Measurements from ENCODE around the gene CRB1.

The CRB1 gene

GRCh38 chr1:197284966-197285365 lies 16.9 kb downstream of the CRB1 start:
- TF ChIP-seq CTCF (conservative IDR thresholded peaks at IDR 0.05; ENCODE audit: low read length): no peak
- no peak for TF ChIP-seq EZH2phosphoT487 (IDR thresholded peaks at IDR 0.05; ENCODE audit: borderline replicate concordance)
- no peaks in the 10 kb centered on the region for H3K9me3 ChIP-seq (ENCODE audit: insufficient read depth, low read depth, low read length)
- no peaks in the 10 kb centered on the region for H3K9me2 ChIP-seq (replicated peaks; ENCODE audit: low read depth, low read length)
- H3K27me3 ChIP-seq (ENCODE audit: insufficient read depth, low read length, poor library complexity, severe bottlenecking): no peaks in the 10 kb centered on the region
- H3K4me3 ChIP-seq (ENCODE audit: low read length, poor library complexity, severe bottlenecking): no peak overlapping the region
- H3K9ac ChIP-seq (ENCODE audit: low read depth, low read length, poor library complexity, severe bottlenecking): no peak overlapping the region
- H3K79me2 ChIP-seq (ENCODE audit: insufficient read depth, low read length): no peaks in the 10 kb centered on the region
- no peaks in the 10 kb centered on the region for H3F3A ChIP-seq (ENCODE audit: low read depth)
- H3K4me1 ChIP-seq (ENCODE audit: insufficient read depth, low read length, poor library complexity, severe bottlenecking): no peaks in the 10 kb centered on the region
- no peaks in the 10 kb centered on the region for H3K36me3 ChIP-seq (ENCODE audit: insufficient read depth, low read length)
- no peak overlapping the region for H3K4me2 ChIP-seq (ENCODE audit: low read depth, low read length, poor library complexity, severe bottlenecking)
- H4K20me1 ChIP-seq (ENCODE audit: insufficient read depth, low read length, poor library complexity, severe bottlenecking): no peaks in the 10 kb centered on the region
- H2AFZ ChIP-seq (ENCODE audit: low read length): no peak overlapping the region

- H3F3A ChIP-seq (ENCODE audit: low read depth): no peaks in the 10 kb centered on the region
- no peaks in the 10 kb centered on the region for H4K20me1 ChIP-seq (ENCODE audit: insufficient read depth, low read length, poor library complexity, severe bottlenecking)
- no peak overlapping the region for H2AFZ ChIP-seq (ENCODE audit: low read length)
- no peak overlapping the region for H3K4me2 ChIP-seq (ENCODE audit: low read depth, low read length, poor library complexity, severe bottlenecking)
- H3K9me2 ChIP-seq (replicated peaks; ENCODE audit: low read depth, low read length): no peaks in the 10 kb centered on the region
- H3K9me3 ChIP-seq (ENCODE audit: insufficient read depth, low read depth, low read length): no peaks in the 10 kb centered on the region
- TF ChIP-seq CTCF (conservative IDR thresholded peaks at IDR 0.05; ENCODE audit: low read length): no peak
- TF ChIP-seq EZH2phosphoT487 (IDR thresholded peaks at IDR 0.05; ENCODE audit: borderline replicate concordance): no peak
- H3K27me3 ChIP-seq (ENCODE audit: insufficient read depth, low read length, poor library complexity, severe bottlenecking): no peaks in the 10 kb centered on the region
- no peak overlapping the region for H3K9ac ChIP-seq (ENCODE audit: low read depth, low read length, poor library complexity, severe bottlenecking)
- no peaks in the 10 kb centered on the region for H3K79me2 ChIP-seq (ENCODE audit: insufficient read depth, low read length)
- H3K4me3 ChIP-seq (ENCODE audit: low read length, poor library complexity, severe bottlenecking): no peak overlapping the region
- no peaks in the 10 kb centered on the region for H3K36me3 ChIP-seq (ENCODE audit: insufficient read depth, low read length)
- H3K4me1 ChIP-seq (ENCODE audit: insufficient read depth, low read length, poor library complexity, severe bottlenecking): no peaks in the 10 kb centered on the region
These were observed 17.6 kb downstream of the CRB1 start for GRCh38 chr1:197285526-197286205.

DNA sequence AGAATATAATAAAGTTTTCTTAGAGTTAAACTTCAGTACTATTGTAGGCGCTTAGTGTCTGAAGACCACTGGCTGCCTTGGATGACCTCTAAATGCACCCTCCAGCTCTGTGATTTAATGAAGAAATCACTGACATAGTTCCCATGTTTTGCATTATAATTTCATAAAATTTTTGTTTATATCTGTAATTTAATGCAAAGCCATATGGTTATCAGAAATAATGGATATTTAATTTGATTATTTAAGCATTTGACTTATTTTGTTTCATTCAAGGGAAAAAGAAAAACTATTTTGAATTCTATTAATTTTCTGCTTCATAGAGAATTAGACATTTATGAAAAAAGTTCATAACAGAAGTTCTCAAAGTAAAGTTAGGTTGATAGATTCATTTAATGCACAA lies 18.6 kb downstream of the CRB1 start:
- Histone ChIP-seq H3K4me2 (ENCODE audit: low read depth, low read length, poor library complexity, severe bottlenecking) (no peak overlapping the region), H3K27me3 (ENCODE audit: insufficient read depth, low read length, poor library complexity, severe bottlenecking) (no peaks in the 10 kb centered on the region), H3K4me1 (ENCODE audit: insufficient read depth, low read length, poor library complexity, severe bottlenecking) (no peaks in the 10 kb centered on the region), H3K79me2 (ENCODE audit: insufficient read depth, low read length) (no peaks in the 10 kb centered on the region), H2AFZ (ENCODE audit: low read length) (no peak overlapping the region), H4K20me1 (ENCODE audit: insufficient read depth, low read length, poor library complexity, severe bottlenecking) (no peaks in the 10 kb centered on the region), H3K9me3 (ENCODE audit: insufficient read depth, low read depth, low read length) (no peaks in the 10 kb centered on the region), H3K9me2 (replicated peaks; ENCODE audit: low read depth, low read length) (no peaks in the 10 kb centered on the region), H3F3A (ENCODE audit: low read depth) (no peaks in the 10 kb centered on the region), H3K36me3 (ENCODE audit: insufficient read depth, low read length) (no peaks in the 10 kb centered on the region), H3K9ac (ENCODE audit: low read depth, low read length, poor library complexity, severe bottlenecking) (no peak overlapping the region), H3K4me3 (ENCODE audit: low read length, poor library complexity, severe bottlenecking) (no peak overlapping the region)
- TF ChIP-seq EZH2phosphoT487 (IDR thresholded peaks at IDR 0.05; ENCODE audit: borderline replicate concordance): no peak
- no peak for TF ChIP-seq CTCF (conservative IDR thresholded peaks at IDR 0.05; ENCODE audit: low read length)

Data from Loucy (cell line).